DMS53 treated with DMSO at 0.1 percent for 48 hours (cell line): ENCODE results near the gene VWF.
A peak's percentile ranks its signal among the peaks of the same experiment; 100 is the strongest.

ENCODE experiments used
- DNase-seq: peaks from one replicate; lab custom pipeline; 2025; ENCODE audit not compliant: unreplicated experiment; lab: John Stamatoyannopoulos, UW

The VWF gene

DNA sequence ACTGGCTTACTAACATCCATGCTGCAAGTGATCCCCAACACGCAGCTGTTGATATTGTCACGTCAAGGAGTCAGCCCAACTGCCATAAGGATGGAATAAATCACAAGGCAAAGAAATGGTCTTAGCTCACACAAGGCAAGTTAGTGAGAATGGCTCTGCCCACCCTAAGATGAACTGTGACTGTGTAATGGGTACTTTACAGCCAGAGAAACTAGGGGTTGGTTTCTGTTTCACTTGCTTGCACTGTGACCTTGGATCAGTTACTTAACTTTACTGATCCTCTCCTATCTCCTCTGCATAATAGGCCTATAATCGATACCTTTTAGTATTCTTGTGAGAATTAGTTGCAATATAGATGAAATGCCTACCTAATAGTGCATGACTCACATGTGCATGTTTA, 127.2 kb downstream of the VWF start:
- no peak for DNase-seq

DNA sequence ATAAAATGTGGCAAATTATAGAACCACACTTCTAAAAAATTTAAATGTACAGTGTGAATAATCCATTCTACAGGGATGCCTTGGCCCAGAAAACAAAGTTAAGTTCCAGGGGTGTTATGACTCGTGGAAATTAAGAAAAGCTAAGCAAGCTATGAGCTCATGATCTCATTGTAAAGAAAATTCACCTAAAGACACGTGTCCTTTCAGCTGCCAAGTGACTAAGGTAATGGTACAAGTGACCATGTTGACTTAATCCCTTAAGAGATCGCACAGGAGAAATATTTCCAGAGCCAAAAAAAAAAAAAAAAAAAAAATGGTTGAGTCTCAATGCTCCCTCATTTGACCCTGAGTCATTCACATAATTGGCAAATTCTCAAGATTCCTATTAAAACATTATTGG, 128.0 kb downstream of the VWF start:
- DNase-seq = no peak

- DNase-seq = no peak
Observed at GRCh38 chr12:5989621-5990020, 134.8 kb downstream of the VWF start.

- DNase-seq = peak; percentile 79
Observed at GRCh38 chr12:5988659-5989116, 135.8 kb downstream of the VWF start.

DNA sequence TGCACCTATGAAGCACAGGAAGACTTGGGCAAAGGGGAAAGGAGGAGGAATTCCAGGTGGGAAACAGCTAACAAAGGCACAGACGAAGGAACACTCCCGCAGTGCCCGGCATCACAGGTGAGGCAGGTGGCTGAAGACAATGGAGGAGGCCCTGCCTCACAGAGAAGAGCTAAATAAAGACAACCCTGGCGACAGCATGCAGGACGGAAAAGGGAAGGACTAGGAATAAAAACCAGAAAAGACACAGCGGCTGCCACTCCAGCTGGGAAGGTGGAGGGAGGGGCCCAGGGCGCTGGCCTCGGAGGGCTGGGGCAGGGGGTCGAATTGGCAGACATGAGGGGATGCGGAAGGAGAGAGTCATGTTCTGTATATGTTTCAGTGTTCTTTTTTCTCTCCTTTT, 136.4 kb downstream of the VWF start:
- no peak for DNase-seq

DNA sequence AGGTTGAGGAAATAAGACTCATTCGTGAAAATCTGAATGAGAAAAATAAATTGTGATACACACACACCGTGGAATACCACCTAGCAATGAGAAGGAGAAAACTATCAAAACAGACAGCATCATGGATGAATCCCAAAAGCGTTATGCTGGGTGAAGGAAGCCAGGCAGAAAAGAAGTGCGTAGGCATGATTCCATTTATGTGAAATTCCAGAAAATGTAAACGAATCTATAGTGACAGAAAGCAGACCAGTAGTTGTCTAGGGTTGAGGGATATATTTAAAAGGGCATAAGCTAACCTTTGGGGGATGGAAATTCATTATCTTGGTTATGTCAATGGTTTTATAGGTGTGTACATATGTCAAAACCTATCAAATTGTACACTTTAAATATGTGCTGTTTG, 136.9 kb downstream of the VWF start:
- no peak for DNase-seq

- DNase-seq = no peak
Observed at GRCh38 chr12:5985471-5985870, 139.0 kb downstream of the VWF start.

DNA sequence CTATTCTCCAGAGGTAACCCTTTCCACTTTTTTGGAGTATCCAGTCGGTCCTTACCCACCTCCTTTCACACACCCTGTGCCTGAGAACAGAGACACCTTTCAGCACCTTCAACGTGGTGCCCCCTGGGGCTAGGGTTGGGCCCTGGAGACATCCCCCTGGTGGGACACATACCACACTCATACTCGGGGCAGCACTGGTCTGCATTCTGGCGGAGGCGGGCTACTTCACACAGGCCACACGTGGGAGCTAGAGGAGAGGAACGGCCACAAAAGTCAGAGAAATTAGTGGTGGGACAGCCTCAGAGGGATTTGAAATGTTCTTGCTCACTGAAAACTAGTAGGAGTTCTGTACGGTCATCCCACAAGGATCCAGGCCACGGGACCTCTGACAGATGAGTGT, 139.6 kb downstream of the VWF start:
- DNase-seq = no peak

DNA sequence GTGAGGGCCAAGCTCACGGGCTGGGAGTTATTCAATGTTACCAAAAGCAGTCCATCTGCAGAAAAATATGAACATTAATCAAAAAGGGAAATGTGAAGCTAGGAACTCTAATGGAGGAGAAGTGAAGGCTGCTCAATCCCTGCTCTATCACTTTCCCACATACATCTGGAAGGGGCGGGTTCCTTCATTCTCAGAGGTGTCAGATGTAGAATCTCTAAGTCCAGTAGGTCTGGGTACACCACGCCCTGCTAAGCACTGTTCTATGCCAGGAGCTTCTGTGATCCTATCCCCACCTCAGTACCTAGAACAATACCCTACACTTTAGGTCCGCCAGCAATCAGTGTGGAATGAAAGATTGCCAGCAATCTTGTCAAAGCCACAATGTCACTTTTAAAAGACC, 142.4 kb downstream of the VWF start:
- no peak for DNase-seq

- DNase-seq = no peak
Observed at GRCh38 chr12:5977556-5977955, 146.9 kb downstream of the VWF start.

DNA sequence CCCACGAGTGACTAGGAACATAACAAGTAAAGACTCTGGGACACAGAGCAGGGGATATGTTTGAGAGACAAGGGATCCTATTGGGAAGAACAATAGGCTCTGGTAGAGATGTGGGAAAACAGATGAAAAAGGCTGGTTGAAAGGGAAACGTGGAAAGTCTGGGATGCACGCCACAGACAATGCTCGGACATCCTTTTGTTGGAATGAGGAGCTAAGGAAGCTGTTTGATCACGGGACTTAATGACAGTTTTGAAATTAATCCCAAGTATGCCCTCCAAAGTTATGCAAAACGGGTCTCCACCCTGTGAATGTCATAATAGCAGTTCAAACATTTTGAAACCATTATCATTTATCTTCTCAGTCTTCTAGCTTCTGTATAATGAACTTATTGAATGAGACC, 147.8 kb downstream of the VWF start:
- DNase-seq = no peak

- DNase-seq = no peak
Observed at GRCh38 chr12:5976196-5976595, 148.3 kb downstream of the VWF start.

- DNase-seq = no peak
Observed at GRCh38 chr12:5973461-5974115, 150.9 kb downstream of the VWF start.

GRCh38 chr12:5972387-5972786, 152.1 kb downstream of the VWF start:
- DNase-seq = no peak

GRCh38 chr12:5971194-5971850, 153.1 kb downstream of the VWF start:
- DNase-seq = no peak

DNA sequence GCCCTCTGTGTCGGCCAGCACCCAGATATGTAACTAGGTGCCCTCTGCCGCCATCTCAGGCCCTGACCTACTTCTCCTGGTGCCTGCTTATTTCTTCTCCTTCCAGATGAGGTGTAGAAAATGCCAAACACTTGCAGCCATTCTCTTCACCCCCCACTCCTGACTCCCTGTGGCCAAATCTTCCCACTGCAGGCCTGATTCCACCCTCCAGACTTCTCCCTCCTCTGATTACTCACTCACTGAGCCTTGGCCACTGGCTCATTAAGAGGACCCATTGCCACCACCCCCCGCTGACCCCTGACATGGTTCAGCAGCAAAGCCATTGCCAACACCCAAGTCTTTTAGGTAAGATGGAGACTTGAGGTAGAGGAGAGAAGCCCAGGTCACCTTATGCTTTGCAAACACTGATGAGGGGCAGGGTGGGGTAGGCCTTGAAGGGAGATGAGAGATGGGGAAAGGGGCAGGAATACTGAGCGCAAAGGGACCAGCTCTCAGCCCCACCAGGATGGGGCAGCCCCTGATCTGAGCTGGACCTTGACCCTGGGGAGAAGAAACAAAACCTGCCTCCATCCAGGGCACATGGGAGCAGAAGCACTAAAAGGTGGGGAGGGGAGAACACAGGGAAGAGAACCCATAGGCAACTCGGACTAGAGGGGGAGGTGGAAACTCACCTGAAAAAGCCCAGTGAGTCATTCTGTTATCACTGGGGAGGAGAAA, 154.3 kb downstream of the VWF start:
- DNase-seq = no peak

DNA sequence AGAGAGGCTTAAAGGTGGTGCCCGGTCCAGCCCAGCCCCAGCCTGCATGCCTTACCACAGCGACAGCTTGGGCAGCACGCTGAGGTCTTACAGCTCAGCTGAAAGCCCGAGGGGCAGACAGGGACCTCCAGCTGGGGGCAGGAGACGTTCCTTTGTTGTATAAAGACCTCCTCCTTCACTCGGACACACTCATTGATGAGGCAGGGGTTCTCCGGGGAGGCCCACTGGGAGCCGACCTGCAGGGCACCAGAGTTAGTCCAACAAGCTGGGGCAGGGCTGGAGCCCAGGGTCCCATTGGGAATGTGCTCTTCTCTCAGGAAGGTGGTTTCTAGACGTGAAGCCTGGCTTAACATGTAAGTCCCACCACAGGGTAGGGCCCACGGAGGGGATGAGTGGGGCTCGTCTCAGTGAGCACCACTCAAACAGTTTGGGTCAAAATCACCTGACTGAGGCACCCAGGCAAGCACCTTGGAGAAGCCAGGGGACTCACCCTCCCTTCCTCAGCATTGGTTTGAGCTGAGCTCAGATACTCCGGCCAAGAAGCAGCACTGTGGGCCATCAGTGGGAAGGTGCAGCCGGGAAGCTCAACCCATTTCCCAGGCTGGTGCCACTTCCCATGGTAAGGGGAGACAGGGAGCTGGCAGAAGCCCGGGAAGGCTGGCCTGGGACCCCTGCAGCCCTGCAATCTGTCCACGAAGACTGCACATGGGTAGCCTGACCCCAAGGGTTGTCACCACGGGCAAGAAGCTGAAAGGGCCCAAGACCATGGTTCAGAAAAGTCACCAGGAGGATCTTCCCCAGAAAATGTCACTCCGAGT, 155.1 kb downstream of the VWF start:
- no peak for DNase-seq

DNA sequence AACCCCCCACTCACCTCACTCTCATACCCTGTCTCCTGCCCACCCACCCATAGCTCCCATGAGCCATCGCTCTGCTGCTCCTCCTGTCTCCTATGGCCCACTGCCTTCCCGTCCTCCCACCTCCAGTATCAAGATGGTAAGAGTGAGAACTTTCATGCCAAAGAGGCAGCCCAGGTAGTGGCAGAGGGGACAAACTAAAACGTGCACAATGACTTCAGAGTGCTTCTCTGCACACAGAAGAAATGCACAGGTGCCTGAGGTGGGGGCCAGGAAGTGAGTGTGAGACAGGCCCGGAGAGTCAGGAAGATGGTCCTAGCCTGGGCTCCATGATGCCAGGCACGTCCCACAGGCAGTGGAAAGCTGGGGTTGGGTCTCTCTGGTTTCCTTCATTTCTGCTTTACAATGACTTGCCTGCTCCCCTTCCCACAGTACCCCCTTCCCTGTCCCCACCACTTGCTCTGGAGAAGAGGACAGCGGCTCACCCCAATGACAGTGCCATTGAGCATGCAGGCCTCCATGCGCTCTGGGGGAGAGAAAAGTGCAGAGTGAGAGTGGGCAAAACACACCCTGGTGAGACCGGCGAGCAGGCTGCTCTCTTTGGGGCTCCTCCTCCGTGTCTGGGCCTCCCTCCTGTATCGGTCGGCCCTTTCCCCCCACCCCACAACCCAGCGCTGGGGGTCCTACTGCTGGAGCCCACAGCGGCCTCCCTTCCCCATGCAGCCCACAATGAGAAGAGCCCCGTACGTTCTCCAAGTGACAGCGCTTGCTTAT, 156.6 kb downstream of the VWF start:
- DNase-seq = no peak

DNA sequence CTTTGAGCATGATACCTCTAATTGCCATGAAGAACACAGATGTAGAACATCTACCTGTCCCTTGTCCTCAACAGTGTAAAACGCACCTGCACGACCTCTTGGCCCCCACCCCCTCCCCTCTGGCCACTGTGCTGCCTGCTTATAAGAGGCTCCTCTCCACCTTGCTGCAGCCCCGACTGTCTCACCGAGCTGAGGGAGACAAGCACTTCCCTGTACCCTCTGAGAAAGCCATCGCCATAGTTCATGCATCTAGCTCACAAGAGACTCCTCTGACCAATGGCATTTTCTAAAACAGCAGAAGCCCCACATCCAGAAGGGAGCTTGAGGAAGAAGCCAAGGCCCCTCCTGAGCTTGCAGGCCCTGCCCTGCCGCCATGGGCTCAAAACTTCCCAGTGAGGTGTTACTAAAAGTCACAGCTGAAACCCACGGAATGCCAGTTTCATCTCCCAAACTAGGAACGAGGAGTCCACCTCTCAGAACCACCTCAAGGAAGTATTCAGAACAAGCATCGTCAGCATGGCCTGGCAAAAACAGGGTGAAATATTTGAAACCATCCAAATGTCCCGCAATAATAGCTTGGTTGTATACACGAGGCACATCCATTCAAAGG, 157.9 kb downstream of the VWF start:
- no peak for DNase-seq

DNA sequence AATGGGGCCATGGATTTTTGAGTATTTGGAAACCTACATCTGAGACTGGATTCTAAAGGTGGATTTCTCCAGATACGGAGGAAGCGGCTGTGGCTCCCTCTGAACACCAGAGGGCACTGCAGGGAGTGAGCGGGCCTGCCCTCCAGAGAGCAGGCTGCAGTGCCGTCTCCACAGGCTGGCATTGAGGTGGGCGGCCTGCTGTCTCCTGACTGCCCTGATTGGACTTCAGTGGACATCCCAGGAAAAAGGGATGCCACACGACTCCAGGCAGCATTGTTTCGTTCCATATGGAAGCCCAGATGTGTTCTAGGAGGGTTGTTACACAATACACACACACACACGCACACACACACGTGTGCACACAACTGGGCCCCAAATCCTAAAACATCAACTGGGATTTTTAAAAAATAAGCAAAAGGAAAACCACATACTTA, 158.5 kb downstream of the VWF start:
- peak; percentile 11 for DNase-seq
